Measurements from ENCODE around the gene MRPL50. TPM values are rescaled to one million over a fixed set of nuclear protein-coding genes. Genes with fewer than 3 reads are reported as not detected.

MRPL50 gene
- total RNA-seq, 1 experiment from 2014 or later: 20.0 TPM

GRCh38 chr9:101415578-101415977, 17.2 kb upstream of the MRPL50 start:
- Histone ChIP-seq H2AK5ac (ENCODE audit: insufficient read length, low read length) (no peak overlapping the region), H3K9me3 (ENCODE audit: control insufficient read depth, low read depth, low read length) (peaks cover 3% of the 10 kb centered on the region), H4K8ac (replicated peaks; ENCODE audit: insufficient read length, low read depth, low read length) (no peak overlapping the region), H3T11ph (ENCODE audit: low read length) (no peak overlapping the region), H3K4me1 (ENCODE audit: insufficient read depth, low read length) (no peaks in the 10 kb centered on the region), H3K56ac (ENCODE audit: insufficient read length, low read depth, low read length) (no peak overlapping the region), H3K27ac (ENCODE audit: insufficient read length, low read depth, low read length) (no peak overlapping the region), H2BK12ac (ENCODE audit: insufficient read length, low read depth, low read length) (no peak overlapping the region), H3K18ac (ENCODE audit: insufficient read length, low read depth, low read length) (no peak overlapping the region), H3K14ac (ENCODE audit: insufficient read depth, low read length) (no peak overlapping the region), H3K4ac (ENCODE audit: low read depth, low read length) (no peak overlapping the region), H4K5ac (ENCODE audit: insufficient read length, low read depth, low read length) (no peak overlapping the region), H3K23me2 (ENCODE audit: insufficient read length, low read depth, low read length, poor library complexity, severe bottlenecking) (no peaks in the 10 kb centered on the region), H4K20me1 (ENCODE audit: control insufficient read depth, insufficient read depth, insufficient read length) (no peaks in the 10 kb centered on the region), H3K79me2 (ENCODE audit: insufficient read depth, low read length) (no peaks in the 10 kb centered on the region), H3K23ac (ENCODE audit: insufficient read length, low read depth, low read length) (no peak overlapping the region), H3K79me1 (ENCODE audit: insufficient read depth, low read depth, low read length, poor library complexity, severe bottlenecking) (no peaks in the 10 kb centered on the region), H4K91ac (ENCODE audit: insufficient read length, low read depth, low read length) (no peak overlapping the region), H2BK5ac (ENCODE audit: insufficient read length, low read length) (no peak overlapping the region), H2AFZ (ENCODE audit: low read length) (no peak overlapping the region), H3K27me3 (ENCODE audit: insufficient read depth, low read length) (no peaks in the 10 kb centered on the region), H2BK120ac (ENCODE audit: low read depth, low read length, poor library complexity, severe bottlenecking) (no peak overlapping the region), H2BK15ac (ENCODE audit: low read depth, low read length) (no peak overlapping the region), H2BK20ac (ENCODE audit: low read depth, low read length, poor library complexity, severe bottlenecking) (no peak overlapping the region), H3K4me2 (ENCODE audit: insufficient read depth, insufficient read length, low read length) (no peak overlapping the region), H3K9ac (ENCODE audit: extremely low read depth, insufficient read length, low read length) (no peak overlapping the region)
- Mint-ChIP-seq H3K27ac (no peak overlapping the region), H3K4me3 (no peak overlapping the region), H3K27me3 (ENCODE audit: low read depth) (peaks cover 7% of the 10 kb centered on the region), H3K36me3 (ENCODE audit: insufficient read depth in 1 of 3, low read depth in 3 of 3) (peaks cover 14 to 19% (median 15%) of the 10 kb centered on the region in 3 experiments), H3K9me3 (peaks cover 19 to 25% of the 10 kb centered on the region in 2 experiments), H3K4me1 (no peaks in the 10 kb centered on the region)
- no peak for DNase-seq
- TF ChIP-seq, protein P1, sequence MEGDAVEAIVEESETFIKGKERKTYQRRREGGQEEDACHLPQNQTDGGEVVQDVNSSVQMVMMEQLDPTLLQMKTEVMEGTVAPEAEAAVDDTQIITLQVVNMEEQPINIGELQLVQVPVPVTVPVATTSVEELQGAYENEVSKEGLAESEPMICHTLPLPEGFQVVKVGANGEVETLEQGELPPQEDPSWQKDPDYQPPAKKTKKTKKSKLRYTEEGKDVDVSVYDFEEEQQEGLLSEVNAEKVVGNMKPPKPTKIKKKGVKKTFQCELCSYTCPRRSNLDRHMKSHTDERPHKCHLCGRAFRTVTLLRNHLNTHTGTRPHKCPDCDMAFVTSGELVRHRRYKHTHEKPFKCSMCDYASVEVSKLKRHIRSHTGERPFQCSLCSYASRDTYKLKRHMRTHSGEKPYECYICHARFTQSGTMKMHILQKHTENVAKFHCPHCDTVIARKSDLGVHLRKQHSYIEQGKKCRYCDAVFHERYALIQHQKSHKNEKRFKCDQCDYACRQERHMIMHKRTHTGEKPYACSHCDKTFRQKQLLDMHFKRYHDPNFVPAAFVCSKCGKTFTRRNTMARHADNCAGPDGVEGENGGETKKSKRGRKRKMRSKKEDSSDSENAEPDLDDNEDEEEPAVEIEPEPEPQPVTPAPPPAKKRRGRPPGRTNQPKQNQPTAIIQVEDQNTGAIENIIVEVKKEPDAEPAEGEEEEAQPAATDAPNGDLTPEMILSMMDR (conservative IDR thresholded peaks at IDR 0.05): no peak

Data from H9 (cell line).